Measurements from ENCODE around the gene COL4A2.

DNA sequence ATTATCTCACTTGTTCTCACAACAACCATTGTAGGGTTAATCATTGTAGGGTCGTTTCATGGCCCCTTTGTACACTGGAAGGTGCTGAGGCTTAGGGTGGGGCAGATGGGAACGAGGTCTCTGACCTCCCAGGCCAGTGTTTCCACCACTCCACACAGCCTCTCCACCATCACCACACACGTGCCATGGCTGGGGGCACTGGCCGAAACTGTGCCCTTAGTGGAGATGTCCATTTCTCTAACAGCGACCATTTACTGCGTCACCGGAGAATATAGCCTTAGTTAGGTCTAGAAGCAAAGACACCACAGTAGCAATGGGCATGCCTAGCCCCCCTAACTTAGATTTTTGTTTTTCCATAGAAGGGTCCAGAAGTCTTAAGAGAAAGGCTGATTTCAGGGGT is 36.6 kb upstream of the COL4A2 start:
- TF ChIP-seq FOXK2 (IDR thresholded peaks at IDR 0.05), result no peak
- no peak for TF ChIP-seq SP1 (IDR thresholded peaks at IDR 0.05)
- TF ChIP-seq, protein P1, sequence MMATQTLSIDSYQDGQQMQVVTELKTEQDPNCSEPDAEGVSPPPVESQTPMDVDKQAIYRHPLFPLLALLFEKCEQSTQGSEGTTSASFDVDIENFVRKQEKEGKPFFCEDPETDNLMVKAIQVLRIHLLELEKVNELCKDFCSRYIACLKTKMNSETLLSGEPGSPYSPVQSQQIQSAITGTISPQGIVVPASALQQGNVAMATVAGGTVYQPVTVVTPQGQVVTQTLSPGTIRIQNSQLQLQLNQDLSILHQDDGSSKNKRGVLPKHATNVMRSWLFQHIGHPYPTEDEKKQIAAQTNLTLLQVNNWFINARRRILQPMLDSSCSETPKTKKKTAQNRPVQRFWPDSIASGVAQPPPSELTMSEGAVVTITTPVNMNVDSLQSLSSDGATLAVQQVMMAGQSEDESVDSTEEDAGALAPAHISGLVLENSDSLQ (IDR thresholded peaks at IDR 0.05), result no peak
- no peak for TF ChIP-seq ZNF384 (IDR thresholded peaks at IDR 0.05)
